SH-SY5Y (cell line): ENCODE measurements around the gene SCTR.

Source experiments
- GATA2 ChIP-seq: IDR thresholded peaks from 2 replicates; pipeline ENCODE4 v1.6.1; 2011; ENCODE audit warnings: mild to moderate bottlenecking, low read depth, low read length
- GATA3 ChIP-seq: IDR thresholded peaks from 2 replicates; pipeline ENCODE4 v1.6.1; 2011; ENCODE audit warnings: low read depth, mild to moderate bottlenecking, low read length, moderate library complexity

- TF ChIP-seq GATA2 (no peak), GATA3 (no peak)
These were observed 59.3 kb downstream of the SCTR start for GRCh38 chr2:119464981-119465380.
